ENCODE results near the gene FMR1.
A peak's percentile ranks its signal among the peaks of the same experiment; 100 is the strongest.

FMR1 gene

DNA sequence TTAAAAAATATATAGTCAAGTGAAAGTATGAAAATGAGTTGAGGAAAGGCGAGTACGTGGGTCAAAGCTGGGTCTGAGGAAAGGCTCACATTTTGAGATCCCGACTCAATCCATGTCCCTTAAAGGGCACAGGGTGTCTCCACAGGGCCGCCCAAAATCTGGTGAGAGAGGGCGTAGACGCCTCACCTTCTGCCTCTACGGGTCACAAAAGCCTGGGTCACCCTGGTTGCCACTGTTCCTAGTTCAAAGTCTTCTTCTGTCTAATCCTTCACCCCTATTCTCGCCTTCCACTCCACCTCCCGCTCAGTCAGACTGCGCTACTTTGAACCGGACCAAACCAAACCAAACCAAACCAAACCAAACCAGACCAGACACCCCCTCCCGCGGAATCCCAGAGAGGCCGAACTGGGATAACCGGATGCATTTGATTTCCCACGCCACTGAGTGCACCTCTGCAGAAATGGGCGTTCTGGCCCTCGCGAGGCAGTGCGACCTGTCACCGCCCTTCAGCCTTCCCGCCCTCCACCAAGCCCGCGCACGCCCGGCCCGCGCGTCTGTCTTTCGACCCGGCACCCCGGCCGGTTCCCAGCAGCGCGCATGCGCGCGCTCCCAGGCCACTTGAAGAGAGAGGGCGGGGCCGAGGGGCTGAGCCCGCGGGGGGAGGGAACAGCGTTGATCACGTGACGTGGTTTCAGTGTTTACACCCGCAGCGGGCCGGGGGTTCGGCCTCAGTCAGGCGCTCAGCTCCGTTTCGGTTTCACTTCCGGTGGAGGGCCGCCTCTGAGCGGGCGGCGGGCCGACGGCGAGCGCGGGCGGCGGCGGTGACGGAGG, at the start of gene FMR1:
Gene FMR1, plus strand, starts transcription at position 728 of the 831 bp plus-strand sequence. CDS start 261 bp downstream, outside the sequence.
- peak; percentile 96 for DNase-seq (ENCODE audit: low spot score)

DNA sequence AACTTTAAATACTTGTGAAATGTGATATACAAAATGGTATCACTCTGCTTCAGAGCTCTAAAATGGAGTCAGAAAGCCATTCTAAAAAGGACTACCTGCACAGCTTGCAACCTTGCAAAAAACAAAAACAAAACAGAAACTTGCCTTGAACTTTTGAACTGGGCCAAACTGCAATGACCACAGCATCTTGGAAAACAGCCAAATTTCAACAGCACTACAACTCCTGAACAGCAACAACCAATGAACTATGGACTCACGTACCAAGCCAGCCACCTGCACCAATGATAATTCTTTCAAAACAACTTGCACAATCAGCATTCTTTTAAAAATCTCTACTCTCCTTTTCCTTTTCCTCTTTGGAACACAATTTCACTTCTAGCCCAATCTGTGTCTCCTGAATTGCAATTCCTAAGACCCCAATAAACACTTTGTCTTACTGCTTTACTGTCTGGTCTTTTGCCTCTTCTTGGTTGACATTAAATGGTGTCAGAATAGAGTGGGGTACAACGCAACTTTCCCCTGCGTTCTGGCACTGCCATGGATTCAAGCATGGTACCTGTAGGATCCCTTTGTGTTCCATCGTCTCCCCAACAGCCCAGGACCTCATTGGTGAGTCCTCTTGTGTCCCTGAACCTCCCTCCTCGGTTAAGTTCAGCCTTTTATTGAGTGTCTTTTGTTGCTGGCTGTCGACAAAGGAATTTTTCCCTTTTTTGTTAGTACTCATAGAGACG, 35.7 kb upstream of the FMR1 start:
- no peak for DNase-seq (ENCODE audit: low spot score)

DNA sequence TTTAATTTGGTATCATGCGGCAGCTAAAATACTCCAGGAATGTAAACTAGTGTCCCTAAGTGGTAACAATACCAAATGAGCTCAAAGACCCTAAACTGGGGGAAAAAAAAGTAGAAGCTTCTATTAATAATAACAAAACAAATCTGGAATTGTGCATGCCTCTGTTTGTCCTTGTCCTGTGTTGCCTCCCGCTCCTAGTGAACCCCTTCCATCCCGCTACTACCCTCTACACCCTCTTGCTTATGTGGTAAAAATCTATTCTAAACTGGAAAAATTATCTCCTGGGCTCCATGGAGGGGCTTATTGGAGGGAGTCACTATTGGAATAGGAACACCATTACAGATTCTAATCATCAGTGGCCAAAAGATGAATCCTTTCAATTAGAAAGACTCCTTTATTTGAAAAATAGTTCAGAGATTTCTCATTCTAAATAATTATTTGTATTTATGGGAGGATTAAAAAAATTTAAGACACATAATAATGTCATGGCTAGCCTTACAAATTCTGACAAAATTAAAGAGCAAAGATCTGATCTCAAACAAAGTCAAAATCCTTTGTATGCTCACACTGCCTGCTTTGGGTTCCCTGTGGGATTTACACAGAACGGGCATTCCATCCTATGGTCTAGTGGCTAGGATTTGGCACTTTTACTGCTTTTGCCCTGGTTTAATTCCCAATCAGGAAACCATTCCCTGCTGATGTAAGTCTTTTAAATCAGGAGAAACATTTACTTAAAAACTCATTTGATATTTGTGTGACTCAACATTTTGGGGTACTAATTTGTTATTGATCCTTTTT, 34.7 kb upstream of the FMR1 start:
- no peak for DNase-seq (ENCODE audit: low spot score)

DNA sequence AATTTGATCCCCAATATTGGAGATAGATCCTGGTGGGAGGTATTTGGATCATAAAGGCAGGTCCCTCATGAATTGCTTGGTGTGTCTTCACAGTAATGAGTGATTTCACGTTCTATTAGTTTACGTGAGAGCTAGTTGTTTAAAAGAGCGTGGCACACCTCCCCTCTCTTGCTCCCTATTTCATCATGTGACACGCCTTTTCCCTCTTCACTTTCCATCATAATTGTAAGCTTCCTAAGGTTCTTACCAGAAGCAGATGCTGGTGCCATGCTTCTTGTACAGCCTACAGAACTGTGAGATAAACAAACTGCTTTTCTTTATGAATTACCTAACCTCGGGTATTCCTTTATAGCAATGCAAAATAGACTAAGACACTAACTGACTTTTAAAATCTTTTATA, 34.0 kb upstream of the FMR1 start:
- no peak for DNase-seq (ENCODE audit: low spot score)

DNA sequence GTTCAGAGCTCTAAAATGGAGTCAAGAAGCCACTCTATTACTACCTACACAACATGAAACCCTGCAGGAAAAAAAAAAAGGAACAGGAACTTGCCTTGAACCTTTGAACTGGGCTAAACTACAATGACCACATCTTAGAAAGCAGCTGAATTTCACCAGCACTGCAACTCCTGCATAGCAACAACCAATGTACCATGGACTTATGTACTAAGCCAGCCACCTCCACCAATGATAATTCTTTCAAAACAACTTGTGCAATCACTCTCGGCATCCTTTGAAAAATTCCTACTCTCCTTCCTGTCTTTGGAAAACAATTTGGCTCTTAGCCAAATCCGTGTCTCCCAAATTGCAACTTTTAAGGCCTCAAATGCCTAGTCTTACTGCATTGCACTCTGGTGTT, 26.8 kb upstream of the FMR1 start:
- no peak for DNase-seq (ENCODE audit: low spot score)

DNA sequence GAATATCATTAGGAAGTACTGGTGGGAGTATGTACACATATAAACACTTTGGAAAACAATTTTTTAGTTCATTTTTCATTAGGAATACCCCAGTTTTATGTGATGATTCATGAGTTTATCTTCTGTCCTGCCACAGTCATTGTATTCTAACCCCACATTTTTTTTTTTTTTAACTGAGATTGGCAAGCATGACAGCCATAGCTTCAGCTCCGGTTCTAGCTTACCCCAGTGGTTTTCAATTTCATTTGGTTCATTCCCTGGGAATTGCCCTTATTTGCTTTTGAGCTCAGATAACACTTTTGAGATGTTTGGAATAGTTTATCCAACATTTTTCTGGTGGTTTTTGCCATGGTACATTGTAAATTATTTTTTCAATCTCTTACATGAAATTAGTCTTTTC, 21.0 kb upstream of the FMR1 start:
- no peak for DNase-seq (ENCODE audit: low spot score)

DNA sequence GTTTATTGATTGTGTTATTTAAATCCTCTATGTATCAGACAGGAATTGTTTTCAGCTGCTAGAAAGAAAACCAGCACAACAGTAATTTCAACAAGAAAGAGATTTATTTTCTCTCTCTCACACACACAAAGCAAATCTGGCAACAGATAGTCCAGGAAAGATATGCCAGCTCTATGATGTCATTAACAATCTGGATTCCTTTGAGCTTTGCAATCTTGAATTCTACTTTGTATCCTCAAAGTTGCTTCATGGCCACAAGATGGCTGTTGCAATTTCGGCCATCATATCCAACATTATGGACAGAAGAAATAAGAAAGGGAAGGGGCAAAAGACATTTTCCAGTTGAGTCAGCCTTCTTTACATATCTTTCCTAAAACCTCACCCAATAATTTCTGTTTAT, 19.8 kb upstream of the FMR1 start:
- no peak for DNase-seq (ENCODE audit: low spot score)

GRCh38 chrX:147893741-147894140, 18.0 kb upstream of the FMR1 start:
- no peak for DNase-seq (ENCODE audit: low spot score)

DNA sequence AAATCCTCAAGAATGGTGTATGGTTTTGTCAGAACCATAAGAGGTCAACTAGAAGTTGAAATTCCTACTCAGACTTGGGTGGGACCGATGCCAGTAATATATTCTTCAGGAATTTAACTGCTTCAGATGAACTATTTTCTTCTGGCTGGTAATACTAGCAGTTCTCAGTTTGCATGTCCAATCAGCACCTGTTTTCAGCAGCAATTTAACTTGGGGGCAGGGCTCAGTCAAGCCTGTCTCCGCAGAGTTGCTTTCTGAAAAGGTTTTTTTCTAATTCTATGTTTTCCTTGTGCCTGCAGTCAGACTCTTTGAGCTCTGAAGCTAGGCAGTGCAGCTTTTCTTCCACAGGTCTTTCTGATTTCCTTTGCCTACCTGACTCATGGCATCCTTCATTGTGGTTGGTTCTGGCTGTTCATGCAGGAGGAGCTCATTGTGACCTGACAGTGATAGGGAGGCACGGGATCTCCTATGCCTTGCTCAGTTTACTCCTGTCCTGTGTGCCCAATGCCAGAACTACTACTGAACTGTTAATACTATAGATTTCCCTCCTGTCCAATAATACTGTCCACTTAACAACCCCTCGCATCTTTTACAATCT, 17.3 kb upstream of the FMR1 start:
- no peak for DNase-seq (ENCODE audit: low spot score)

- no peak for DNase-seq (ENCODE audit: low spot score)
Measured at GRCh38 chrX:147897117-147897516, 14.6 kb upstream of the FMR1 start.

GRCh38 chrX:147898951-147899350, 12.8 kb upstream of the FMR1 start:
- DNase-seq (ENCODE audit: low spot score), result no peak

DNA sequence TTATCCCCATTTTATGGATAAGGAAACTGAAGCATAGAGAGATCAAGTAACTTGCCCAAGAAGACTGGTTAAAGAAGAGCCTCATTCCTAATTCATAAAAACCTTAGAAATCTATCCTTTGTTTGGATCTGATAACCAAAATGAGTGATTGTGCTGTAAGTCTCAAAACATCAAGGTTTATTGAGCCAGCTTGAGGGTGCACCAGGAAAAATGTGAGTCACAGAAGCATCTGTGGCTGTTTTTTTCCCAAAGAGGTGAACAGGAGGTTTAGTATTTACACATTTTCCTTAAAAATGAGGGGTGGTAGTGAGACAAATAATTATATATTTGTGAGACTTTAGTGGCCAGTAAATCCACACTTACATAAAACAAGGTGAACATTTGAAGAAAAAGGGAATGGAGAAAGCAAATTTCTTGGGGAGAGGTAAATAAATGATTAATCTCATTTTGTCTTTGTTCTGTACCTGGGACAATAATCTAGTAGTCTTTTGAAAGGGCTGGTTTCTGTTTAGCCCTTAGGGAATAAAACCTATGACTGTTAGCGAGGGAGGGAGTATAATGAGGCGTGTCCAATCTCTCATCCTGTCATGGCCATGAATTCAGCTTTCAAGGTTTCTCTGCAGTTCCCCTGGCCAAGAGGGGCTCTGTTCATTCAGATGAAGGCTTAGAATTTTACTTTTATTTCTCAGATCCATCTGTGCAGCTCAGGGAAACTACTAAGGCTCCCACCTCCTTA, 12.2 kb upstream of the FMR1 start:
- no peak for DNase-seq (ENCODE audit: low spot score)

DNA sequence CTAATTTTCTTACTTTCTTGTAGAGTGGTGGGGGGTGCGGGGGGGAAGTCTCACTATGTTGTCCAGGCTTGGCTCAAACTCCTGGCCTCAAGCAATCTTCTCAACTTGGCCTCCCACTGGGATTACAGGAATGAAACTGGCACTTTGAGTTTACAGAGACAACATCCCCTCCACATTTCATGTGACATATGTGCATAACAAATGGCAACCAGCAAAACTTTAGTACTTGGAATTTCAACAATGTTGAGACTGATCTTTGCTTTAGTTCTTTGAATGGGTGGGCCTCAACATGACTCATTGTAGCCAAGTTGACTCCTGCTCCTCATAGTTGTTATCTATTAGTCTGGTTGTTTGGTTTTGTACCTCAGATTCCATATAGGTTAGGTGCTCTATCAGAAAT, 11.4 kb upstream of the FMR1 start:
- DNase-seq (ENCODE audit: low spot score), result no peak

GRCh38 chrX:147901461-147902126, 10.1 kb upstream of the FMR1 start:
- no peak for DNase-seq (ENCODE audit: low spot score)

DNA sequence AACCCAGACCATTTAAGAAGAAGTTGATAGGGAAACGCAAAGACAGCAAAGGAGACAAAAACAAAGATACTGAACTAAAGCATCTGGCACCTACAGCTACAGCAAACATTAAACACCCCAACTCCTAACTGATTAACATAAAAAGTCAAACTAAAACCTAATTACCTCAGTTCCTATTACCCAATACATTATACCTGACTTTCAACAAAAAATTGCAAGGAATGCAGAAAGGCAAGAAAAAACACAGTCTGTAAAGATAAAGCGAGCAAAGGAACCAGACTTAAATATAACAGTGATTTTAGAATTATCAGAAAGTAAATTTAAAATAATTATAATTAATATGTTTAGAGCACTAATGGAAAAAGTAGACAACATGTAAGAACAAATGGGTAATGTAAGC, 9.4 kb upstream of the FMR1 start:
- no peak for DNase-seq (ENCODE audit: low spot score)

DNA sequence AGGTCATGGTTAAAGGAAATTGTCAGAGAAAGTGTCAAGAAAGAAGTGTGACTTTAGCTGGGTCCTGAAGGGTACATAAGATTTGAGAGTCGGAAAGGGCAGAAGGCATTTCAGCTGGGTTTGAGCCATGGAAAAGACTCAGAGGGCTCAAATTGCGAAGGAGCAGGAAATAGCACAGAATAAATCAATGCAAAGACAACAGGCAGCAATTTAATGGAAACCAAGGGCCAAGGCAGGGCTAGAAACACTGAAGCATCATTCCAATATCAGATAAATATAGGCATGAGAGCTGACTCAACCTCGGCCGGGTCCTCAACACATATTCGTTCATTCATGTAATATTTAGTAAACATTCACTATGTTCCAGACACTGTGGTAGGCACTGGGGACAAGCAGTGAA, 3.6 kb upstream of the FMR1 start:
- no peak for DNase-seq (ENCODE audit: low spot score)

- no peak for DNase-seq (ENCODE audit: low spot score)
Measured at GRCh38 chrX:147910607-147911006, 1.1 kb upstream of the FMR1 start.

- peak; percentile 15 for DNase-seq (ENCODE audit: low spot score)
Measured at GRCh38 chrX:147912093-147912801, 528 bp downstream of the FMR1 start.

- no peak for DNase-seq (ENCODE audit: low spot score)
Measured at GRCh38 chrX:147913570-147913969, 1.9 kb downstream of the FMR1 start.

DNA sequence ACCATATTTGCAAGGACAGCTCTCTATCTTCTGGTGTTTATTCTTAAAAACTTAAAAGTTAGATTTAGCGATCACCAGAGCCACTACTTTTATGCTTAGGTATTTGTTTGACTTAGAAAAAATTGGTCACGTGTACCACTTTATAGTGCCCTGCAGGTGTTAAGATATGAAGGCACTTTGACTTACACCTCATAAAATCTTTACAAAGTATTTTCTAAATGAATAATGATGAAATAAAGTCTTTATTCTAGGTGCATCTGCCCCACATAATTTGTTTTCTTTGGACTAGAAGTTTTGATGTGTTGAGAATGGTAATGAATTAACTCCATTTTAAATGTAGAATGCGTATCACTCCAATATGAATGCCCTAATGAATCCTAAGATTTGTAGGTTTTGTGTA, 2.9 kb downstream of the FMR1 start:
- no peak for DNase-seq (ENCODE audit: low spot score)
